ENCODE results near the gene EXOC4. TPM values are rescaled to one million over a fixed set of nuclear protein-coding genes. Genes with fewer than 3 reads are reported as not detected.

EXOC4 gene
- total RNA-seq, 1 experiment from 2014 or later, result 75.8 TPM

DNA sequence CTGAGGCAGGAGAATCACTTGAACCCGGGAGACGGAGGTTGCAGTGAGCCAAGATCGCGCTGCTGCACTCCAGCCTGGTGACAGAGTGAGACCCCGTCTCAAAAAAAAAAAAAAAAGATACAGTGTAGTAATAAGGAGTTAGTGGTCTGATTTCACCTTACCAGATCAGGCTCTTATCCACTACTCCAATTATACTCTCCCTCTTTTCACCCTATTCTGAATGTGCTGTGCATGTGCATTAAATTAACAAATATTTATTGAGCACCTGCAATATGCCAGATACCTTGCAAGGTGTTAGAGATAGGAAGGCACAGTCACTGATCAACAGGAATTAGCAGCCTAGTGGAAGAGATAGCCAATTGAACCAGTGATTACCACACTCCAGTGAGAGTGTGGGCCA lies 632.3 kb downstream of the EXOC4 start:
- H3K36me3 Mint-ChIP-seq (ENCODE audit: insufficient read depth in 1 of 3, low read depth in 3 of 3), result peaks cover 0 to 3% (median 3%) of the 10 kb centered on the region in 3 experiments; a peak in 4 of 7 replicates
- Histone ChIP-seq H3K4ac (ENCODE audit: low read depth, low read length) (no peak overlapping the region), H3K18ac (ENCODE audit: insufficient read length, low read depth, low read length) (no peak overlapping the region), H3K9ac (ENCODE audit: extremely low read depth, insufficient read length, low read length) (no peak overlapping the region), H4K20me1 (ENCODE audit: control insufficient read depth, insufficient read depth, insufficient read length) (no peaks in the 10 kb centered on the region), H3K27me3 (ENCODE audit: insufficient read depth, low read length) (no peaks in the 10 kb centered on the region), H3K56ac (ENCODE audit: insufficient read length, low read depth, low read length) (no peak overlapping the region), H3K79me2 (ENCODE audit: insufficient read depth, low read length) (no peaks in the 10 kb centered on the region), H2AFZ (ENCODE audit: low read length) (no peak overlapping the region), H2AK5ac (ENCODE audit: insufficient read length, low read length) (no peak overlapping the region), H3K23me2 (ENCODE audit: insufficient read length, low read depth, low read length, poor library complexity, severe bottlenecking) (no peaks in the 10 kb centered on the region), H3K9me3 (ENCODE audit: control insufficient read depth, low read depth, low read length) (no peaks in the 10 kb centered on the region), H2BK5ac (ENCODE audit: insufficient read length, low read length) (no peak overlapping the region), H2BK12ac (ENCODE audit: insufficient read length, low read depth, low read length) (no peak overlapping the region), H3K4me1 (ENCODE audit: insufficient read depth, low read length) (no peaks in the 10 kb centered on the region), H3K14ac (ENCODE audit: insufficient read depth, low read length) (no peak overlapping the region), H3K4me2 (ENCODE audit: insufficient read depth, insufficient read length, low read length) (no peak overlapping the region), H3K79me1 (ENCODE audit: insufficient read depth, low read depth, low read length, poor library complexity, severe bottlenecking) (no peaks in the 10 kb centered on the region), H3T11ph (ENCODE audit: low read length) (no peak overlapping the region), H4K5ac (ENCODE audit: insufficient read length, low read depth, low read length) (no peak overlapping the region), H2BK120ac (ENCODE audit: low read depth, low read length, poor library complexity, severe bottlenecking) (no peak overlapping the region), H2BK20ac (ENCODE audit: low read depth, low read length, poor library complexity, severe bottlenecking) (no peak overlapping the region), H4K8ac (replicated peaks; ENCODE audit: insufficient read length, low read depth, low read length) (no peak overlapping the region), H4K91ac (ENCODE audit: insufficient read length, low read depth, low read length) (no peak overlapping the region), H3K27ac (ENCODE audit: insufficient read length, low read depth, low read length) (no peak overlapping the region), H3K23ac (ENCODE audit: insufficient read length, low read depth, low read length) (no peak overlapping the region), H2BK15ac (ENCODE audit: low read depth, low read length) (no peak overlapping the region)
- peaks cover 0 to 3% of the 10 kb centered on the region in 2 experiments; a peak in 3 of 5 replicates for H3K9me3 Mint-ChIP-seq
- TF ChIP-seq, protein P1, sequence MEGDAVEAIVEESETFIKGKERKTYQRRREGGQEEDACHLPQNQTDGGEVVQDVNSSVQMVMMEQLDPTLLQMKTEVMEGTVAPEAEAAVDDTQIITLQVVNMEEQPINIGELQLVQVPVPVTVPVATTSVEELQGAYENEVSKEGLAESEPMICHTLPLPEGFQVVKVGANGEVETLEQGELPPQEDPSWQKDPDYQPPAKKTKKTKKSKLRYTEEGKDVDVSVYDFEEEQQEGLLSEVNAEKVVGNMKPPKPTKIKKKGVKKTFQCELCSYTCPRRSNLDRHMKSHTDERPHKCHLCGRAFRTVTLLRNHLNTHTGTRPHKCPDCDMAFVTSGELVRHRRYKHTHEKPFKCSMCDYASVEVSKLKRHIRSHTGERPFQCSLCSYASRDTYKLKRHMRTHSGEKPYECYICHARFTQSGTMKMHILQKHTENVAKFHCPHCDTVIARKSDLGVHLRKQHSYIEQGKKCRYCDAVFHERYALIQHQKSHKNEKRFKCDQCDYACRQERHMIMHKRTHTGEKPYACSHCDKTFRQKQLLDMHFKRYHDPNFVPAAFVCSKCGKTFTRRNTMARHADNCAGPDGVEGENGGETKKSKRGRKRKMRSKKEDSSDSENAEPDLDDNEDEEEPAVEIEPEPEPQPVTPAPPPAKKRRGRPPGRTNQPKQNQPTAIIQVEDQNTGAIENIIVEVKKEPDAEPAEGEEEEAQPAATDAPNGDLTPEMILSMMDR (conservative IDR thresholded peaks at IDR 0.05), result no peak
- no peak overlapping the region for H3K4me3 Mint-ChIP-seq
- DNase-seq, result no peak
- H3K27me3 Mint-ChIP-seq (ENCODE audit: low read depth), result no peaks in the 10 kb centered on the region; the same call in 1 of the 2 replicates
- peaks cover 14 to 16% of the 10 kb centered on the region in 2 experiments for H3K4me1 Mint-ChIP-seq
- WGBS (ENCODE audit: extremely low coverage, insufficient read length, low lambda C conversion rate), result no CpG with 5 or more reads among the region's 5 CpGs
- H3K27ac Mint-ChIP-seq, result no peak overlapping the region
